ENCODE results near the gene TEX264. TPM values are rescaled to one million over a fixed set of nuclear protein-coding genes. Genes with fewer than 3 reads are reported as not detected.

The TEX264 gene
- total and polyA plus RNA-seq, 2 of the 13 experiments (the other 11 are each of a cell fraction or from before 2014, with no cell fraction given), result 35.2 to 52.1 TPM

DNA sequence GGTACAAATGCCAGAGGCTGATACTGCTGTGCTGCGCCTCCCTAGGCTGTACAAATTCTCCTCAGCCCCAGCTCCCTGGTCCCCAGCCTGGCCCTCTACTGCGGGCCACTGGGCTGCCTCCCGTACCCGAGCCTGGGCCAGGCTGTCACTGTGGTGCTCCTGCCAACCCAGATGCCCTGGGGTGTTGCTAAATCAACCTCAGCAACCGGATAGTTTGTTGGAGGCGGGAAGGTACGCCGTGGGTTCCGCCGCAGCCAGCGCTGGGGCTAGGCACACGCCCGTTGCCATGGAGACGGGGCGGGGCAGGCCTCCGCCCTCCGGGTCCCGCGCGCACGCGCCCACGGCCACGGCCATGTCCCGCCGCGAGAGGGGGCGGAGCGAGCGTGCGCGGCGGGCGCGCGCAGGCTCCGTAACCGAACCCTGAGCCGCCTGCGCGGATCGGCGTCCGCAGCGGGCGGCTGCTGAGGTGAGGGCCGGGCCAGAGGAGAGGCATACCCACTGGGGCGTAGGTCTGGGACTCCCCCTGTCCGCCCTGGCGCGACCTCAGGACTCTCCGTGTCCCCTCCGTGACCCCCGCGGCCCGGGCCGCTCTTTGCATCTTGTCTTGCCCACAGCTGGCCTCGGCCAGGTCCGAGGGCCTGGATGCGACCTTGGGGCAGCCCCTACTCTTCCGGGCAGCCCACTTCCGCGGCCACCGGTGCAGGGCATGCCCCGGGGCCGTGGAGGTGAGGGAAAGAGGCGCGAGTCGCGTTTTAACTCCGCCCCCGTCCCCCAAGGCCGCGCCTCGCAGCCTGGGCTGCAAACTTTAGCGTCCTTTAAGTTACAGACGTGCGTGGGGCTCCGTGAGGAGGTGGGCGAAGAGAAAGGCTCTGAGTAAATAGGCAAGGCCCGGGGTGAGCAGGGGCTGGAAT, at the start of gene TEX264 (continued):
- TF ChIP-seq REPIN1 (CRISPR knock-in tag; IDR thresholded peaks at IDR 0.05; ENCODE audit: borderline replicate concordance, low read depth) (peak; percentile 34; the same call in 1 of the 2 replicates), E2F1 (CRISPR knock-in tag; IDR thresholded peaks at IDR 0.05) (0 out of 2 replicates have a peak, but pooled peaks have one; percentile 47), SIX4 (CRISPR knock-in tag; IDR thresholded peaks at IDR 0.05) (no peak), ZNF33A (CRISPR knock-in tag; IDR thresholded peaks at IDR 0.05; ENCODE audit: borderline replicate concordance) (no peak), TIGD3 (CRISPR knock-in tag; IDR thresholded peaks at IDR 0.05; ENCODE audit: borderline replicate concordance) (no peak), ZNF691 (CRISPR knock-in tag; IDR thresholded peaks at IDR 0.05; ENCODE audit: borderline replicate concordance, low read depth) (no peak; the same call in 1 of the 2 replicates), NR2F2 (IDR thresholded peaks at IDR 0.05; ENCODE audit: borderline replicate concordance, low read depth) (no peak; the same call in 1 of the 2 replicates), ZEB1 (IDR thresholded peaks at IDR 0.05; ENCODE audit: insufficient replicate concordance, low read depth) (no peak), KLF15 (CRISPR knock-in tag; IDR thresholded peaks at IDR 0.05; ENCODE audit: borderline replicate concordance) (no peak), HNRNPL (IDR thresholded peaks at IDR 0.05; ENCODE audit: low read depth, low read length) (no peak), ZNF782 (CRISPR knock-in tag; IDR thresholded peaks at IDR 0.05; ENCODE audit: borderline replicate concordance) (no peak; the same call in none of the 2 replicates), KDM5B (CRISPR knock-in tag; IDR thresholded peaks at IDR 0.05; ENCODE audit: borderline replicate concordance) (peak; percentile 90; the same call in 1 of the 2 replicates), ZNF468 (CRISPR knock-in tag; IDR thresholded peaks at IDR 0.05) (0 out of 2 replicates have a peak, but pooled peaks have one; percentile 43), ZBTB1 (CRISPR knock-in tag; IDR thresholded peaks at IDR 0.05; ENCODE audit: borderline replicate concordance) (no peak), ZMAT3 (CRISPR knock-in tag; conservative IDR thresholded peaks at IDR 0.05) (no peak), SALL1 (CRISPR knock-in tag; IDR thresholded peaks at IDR 0.05) (peak; percentile 37), DMTF1 (CRISPR knock-in tag; IDR thresholded peaks at IDR 0.05) (no peak), ZNF296 (CRISPR knock-in tag; conservative IDR thresholded peaks at IDR 0.05) (no peak)
- TF ChIP-seq, protein P1, sequence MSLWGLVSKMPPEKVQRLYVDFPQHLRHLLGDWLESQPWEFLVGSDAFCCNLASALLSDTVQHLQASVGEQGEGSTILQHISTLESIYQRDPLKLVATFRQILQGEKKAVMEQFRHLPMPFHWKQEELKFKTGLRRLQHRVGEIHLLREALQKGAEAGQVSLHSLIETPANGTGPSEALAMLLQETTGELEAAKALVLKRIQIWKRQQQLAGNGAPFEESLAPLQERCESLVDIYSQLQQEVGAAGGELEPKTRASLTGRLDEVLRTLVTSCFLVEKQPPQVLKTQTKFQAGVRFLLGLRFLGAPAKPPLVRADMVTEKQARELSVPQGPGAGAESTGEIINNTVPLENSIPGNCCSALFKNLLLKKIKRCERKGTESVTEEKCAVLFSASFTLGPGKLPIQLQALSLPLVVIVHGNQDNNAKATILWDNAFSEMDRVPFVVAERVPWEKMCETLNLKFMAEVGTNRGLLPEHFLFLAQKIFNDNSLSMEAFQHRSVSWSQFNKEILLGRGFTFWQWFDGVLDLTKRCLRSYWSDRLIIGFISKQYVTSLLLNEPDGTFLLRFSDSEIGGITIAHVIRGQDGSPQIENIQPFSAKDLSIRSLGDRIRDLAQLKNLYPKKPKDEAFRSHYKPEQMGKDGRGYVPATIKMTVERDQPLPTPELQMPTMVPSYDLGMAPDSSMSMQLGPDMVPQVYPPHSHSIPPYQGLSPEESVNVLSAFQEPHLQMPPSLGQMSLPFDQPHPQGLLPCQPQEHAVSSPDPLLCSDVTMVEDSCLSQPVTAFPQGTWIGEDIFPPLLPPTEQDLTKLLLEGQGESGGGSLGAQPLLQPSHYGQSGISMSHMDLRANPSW (CRISPR knock-in tag; IDR thresholded peaks at IDR 0.05; ENCODE audit: borderline replicate concordance), result no peak
